Uterus (tissue), 4 donors: ENCODE data around the gene ELMO1. TPM values are rescaled to one million over a fixed set of nuclear protein-coding genes. Genes with fewer than 3 reads are reported as not detected.

Source experiments
- DNase-seq, 2 donors: peaks; one replicate each; pipeline ENCODE4 v3.0.0-alpha.2; 2019 to 2020
- H3K27ac ChIP-seq, 2 donors: fragments of 200-600 bp; sonication (generic); 1 replicate in 1 of 2; 2 replicates in 1 of 2; pipeline ENCODE4 v1.5.1; 2016 to 2018
- H3K27me3 ChIP-seq, 2 donors: fragments of 200-600 bp; sonication (generic); one replicate each; pipeline ENCODE4 v1.5.1; 2018 to 2019; ENCODE audit warnings: control low read depth in 1 of 2
- H3K36me3 ChIP-seq, 2 donors: fragments of 200-600 bp; sonication (generic); one replicate each; pipeline ENCODE4 v1.5.1; 2019; ENCODE audit warnings: control low read depth in 1 of 2
- H3K4me1 ChIP-seq, 2 donors: fragments of 200-600 bp; sonication (generic); one replicate each; pipeline ENCODE4 v1.5.1; 2018 to 2019; ENCODE audit warnings: control low read depth in 1 of 2
- H3K4me3 ChIP-seq, 2 donors: fragments of 200-600 bp; sonication (generic); 1 replicate in 1 of 2; 2 replicates in 1 of 2; pipeline ENCODE4 v1.5.1; 2018 to 2019; ENCODE audit warnings: mild to moderate bottlenecking in 1 of 2
- H3K9me3 ChIP-seq, 2 donors: fragments of 200-600 bp; sonication (generic); one replicate each; pipeline ENCODE4 v1.5.1; 2019; ENCODE audit warnings: control low read depth in 1 of 2
- POLR2A ChIP-seq, 2 donors: fragments of 450-650 bp; IDR thresholded peaks; one replicate each; pipeline ENCODE4 v1.6.1; 2016; ENCODE audit warnings: antibody characterized with exemption in 2 of 2, mild to moderate bottlenecking in 1 of 2, moderate library complexity in 1 of 2
- intact Hi-C: fragments of 100-400 bp; cut with DNase I; formaldehyde crosslinking; loops from one replicate; pipeline ENCODE4 v1.15.1; 2023; ENCODE audit warnings: low total_unique reads
- total RNA-seq, 4 donors: library from RNA; depleted of rRNA in 3 of 4; stranded (reverse); fragments of >200 nt in 3 of 4; gene quantifications; one replicate each; pipeline versions ENCODE4 v1.1.0 to v1.2.4, GENCODE V29; 2014 to 2023
- TF ChIP-seq, protein P1 (sequence below), 4 experiments: fragments of 200-600 bp in 2 of 4; fragments of 450-650 bp in 2 of 4; sonication (generic) in 2 of 4; IDR thresholded peaks; one replicate each; pipeline ENCODE4 v1.5.1; 2016 to 2019; ENCODE audit warnings: antibody characterized with exemption in 4 of 4, mild to moderate bottlenecking in 2 of 4, moderate library complexity in 1 of 4
- donor health status: DM: yes; HTN: yes; CAD: no.

Gene ELMO1
- total RNA-seq, 4 donors from 2014 or later, result 37.9 to 64.7 (median 55.5) TPM

DNA sequence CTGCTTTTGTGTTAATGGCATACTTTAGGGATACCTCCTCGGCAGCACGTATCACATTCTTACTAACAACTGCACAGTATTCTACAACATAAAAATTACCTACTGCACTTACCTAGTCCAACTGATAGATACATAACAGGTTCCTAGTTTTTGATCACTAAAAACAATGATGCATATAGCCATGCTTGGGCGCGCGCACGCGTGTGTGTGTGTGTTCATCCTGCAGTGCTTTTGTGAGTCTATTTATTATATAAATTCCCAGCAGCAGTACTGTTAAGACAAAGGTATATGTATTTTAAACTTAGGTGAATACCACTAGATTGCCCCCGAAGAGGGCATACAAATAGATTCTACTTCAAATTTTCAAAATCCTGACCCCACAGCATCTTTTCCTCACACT lies 181.4 kb downstream of the ELMO1 start:
- no peak for TF ChIP-seq POLR2A (IDR thresholded peaks at IDR 0.05)
- TF ChIP-seq, protein P1, sequence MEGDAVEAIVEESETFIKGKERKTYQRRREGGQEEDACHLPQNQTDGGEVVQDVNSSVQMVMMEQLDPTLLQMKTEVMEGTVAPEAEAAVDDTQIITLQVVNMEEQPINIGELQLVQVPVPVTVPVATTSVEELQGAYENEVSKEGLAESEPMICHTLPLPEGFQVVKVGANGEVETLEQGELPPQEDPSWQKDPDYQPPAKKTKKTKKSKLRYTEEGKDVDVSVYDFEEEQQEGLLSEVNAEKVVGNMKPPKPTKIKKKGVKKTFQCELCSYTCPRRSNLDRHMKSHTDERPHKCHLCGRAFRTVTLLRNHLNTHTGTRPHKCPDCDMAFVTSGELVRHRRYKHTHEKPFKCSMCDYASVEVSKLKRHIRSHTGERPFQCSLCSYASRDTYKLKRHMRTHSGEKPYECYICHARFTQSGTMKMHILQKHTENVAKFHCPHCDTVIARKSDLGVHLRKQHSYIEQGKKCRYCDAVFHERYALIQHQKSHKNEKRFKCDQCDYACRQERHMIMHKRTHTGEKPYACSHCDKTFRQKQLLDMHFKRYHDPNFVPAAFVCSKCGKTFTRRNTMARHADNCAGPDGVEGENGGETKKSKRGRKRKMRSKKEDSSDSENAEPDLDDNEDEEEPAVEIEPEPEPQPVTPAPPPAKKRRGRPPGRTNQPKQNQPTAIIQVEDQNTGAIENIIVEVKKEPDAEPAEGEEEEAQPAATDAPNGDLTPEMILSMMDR (IDR thresholded peaks at IDR 0.05), result no peak
- Histone ChIP-seq H3K36me3 (no peaks in the 10 kb centered on the region), H3K9me3 (no peaks in the 10 kb centered on the region), H3K4me1 (no peaks in the 10 kb centered on the region), H3K27me3 (no peaks in the 10 kb centered on the region), H3K4me3 (no peak overlapping the region), H3K27ac (no peak overlapping the region)
- no peak for DNase-seq
- intact Hi-C loops, result no loop called here

DNA sequence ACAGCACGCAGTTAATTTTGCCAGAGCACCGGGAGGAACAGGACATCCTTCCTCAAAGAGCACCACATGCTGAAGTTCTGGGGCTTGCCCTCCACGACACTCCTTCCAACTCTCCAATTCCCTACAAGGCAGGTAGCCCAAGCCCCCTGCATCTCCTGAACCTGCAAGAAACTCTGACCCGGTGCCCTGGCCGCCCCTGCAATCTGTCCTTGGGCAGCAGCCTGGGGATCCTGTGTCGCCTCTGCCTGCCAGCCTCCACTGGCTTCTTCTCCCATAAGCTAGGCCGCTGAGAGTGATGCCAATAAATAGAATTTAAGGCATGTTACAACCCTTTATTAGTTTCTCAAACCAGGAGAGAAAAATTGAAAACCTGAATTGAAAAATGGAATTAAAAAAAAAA lies 182.8 kb downstream of the ELMO1 start:
- H3K27me3 ChIP-seq, result no peaks in the 10 kb centered on the region
- intact Hi-C loops, result no loop called here
- no peaks in the 10 kb centered on the region for H3K4me1 ChIP-seq
- no peak overlapping the region for H3K4me3 ChIP-seq
- no peaks in the 10 kb centered on the region for H3K9me3 ChIP-seq
- H3K27ac ChIP-seq, result no peak overlapping the region
- H3K36me3 ChIP-seq, result no peaks in the 10 kb centered on the region
- TF ChIP-seq, protein P1 (IDR thresholded peaks at IDR 0.05), result no peak
- TF ChIP-seq POLR2A (IDR thresholded peaks at IDR 0.05), result no peak
- DNase-seq, result no peak

DNA sequence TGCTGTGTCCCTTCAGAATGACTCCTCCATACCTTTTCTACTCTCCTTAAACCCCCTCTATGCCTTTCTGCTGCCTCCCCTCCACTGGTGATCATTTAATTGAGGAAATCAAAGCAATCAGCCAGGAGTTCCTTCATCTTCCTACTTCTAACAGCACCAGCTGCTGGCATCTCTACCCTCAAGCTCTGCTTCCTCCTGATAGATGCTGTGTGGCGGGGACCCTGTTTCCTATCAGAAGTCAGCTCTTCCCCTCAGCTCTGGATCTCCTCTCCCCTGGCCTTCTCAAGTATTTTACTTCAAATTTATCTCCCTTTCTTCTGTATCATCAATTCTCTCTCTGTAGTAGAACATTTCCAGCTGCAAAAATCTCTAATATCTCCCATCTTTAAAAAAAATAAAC lies 183.7 kb downstream of the ELMO1 start:
- Histone ChIP-seq H3K27me3 (no peaks in the 10 kb centered on the region), H3K4me3 (no peak overlapping the region), H3K9me3 (no peaks in the 10 kb centered on the region), H3K4me1 (no peaks in the 10 kb centered on the region), H3K27ac (no peak overlapping the region), H3K36me3 (no peaks in the 10 kb centered on the region)
- TF ChIP-seq, protein P1 (IDR thresholded peaks at IDR 0.05), result no peak
- TF ChIP-seq POLR2A (IDR thresholded peaks at IDR 0.05), result no peak
- DNase-seq, result no peak
- intact Hi-C loops, result no loop called here

DNA sequence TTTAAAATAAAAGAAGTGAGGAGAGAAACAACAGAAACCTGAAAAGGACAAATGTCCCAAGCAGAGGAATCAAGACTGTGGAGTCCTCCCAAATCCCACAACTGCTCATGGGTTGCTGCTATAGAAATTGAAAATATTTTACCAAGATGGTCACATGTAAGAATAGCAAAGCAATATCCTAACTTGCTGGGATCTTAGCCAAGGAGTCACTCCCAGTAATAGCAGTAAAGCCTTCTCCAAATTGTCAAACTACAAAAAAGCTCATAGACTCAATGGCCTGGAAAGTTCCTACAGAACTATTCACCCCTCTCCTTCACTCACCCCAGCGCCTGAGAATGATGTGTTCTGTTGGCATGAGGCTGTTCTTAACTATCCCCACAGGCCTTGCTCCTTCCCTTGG lies 186.5 kb downstream of the ELMO1 start:
- Histone ChIP-seq H3K4me3 (no peak overlapping the region), H3K27ac (no peak overlapping the region), H3K27me3 (no peaks in the 10 kb centered on the region), H3K4me1 (no peaks in the 10 kb centered on the region), H3K9me3 (no peaks in the 10 kb centered on the region), H3K36me3 (no peaks in the 10 kb centered on the region)
- TF ChIP-seq POLR2A (IDR thresholded peaks at IDR 0.05), result no peak
- TF ChIP-seq, protein P1 (IDR thresholded peaks at IDR 0.05), result no peak
- intact Hi-C loops, result no loop called here
- DNase-seq, result no peak

DNA sequence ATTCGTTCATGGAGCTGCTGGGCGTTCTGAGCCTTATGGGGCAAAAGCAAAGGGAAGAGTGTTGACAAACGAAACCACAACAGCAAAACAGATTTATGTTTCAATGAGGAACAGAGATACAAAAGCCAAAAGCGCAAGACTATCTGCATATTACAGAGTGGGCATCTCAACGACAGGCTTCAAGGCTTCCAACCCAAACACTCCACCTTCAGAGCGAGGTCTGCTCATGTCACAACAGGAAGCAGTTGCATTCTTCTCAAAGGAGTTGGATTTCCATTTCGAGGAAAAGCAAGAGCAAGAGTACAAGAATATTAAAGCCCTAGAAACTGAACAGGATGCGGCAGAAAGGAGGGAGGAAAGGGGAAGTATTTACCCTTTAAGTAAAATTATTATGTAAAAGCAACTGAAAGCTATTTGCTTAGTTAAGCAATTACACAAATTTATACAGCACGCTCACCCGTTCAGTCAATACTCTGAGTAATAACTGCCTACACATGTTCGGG lies 189.3 kb downstream of the ELMO1 start:
- intact Hi-C loops, result no loop called here
- H3K4me1 ChIP-seq, result no peaks in the 10 kb centered on the region
- TF ChIP-seq, protein P1 (IDR thresholded peaks at IDR 0.05), result no peak
- no peak for TF ChIP-seq POLR2A (IDR thresholded peaks at IDR 0.05)
- H3K36me3 ChIP-seq, result no peaks in the 10 kb centered on the region
- DNase-seq, result no peak
- H3K4me3 ChIP-seq, result no peak overlapping the region
- H3K27ac ChIP-seq, result no peak overlapping the region
- H3K9me3 ChIP-seq, result no peaks in the 10 kb centered on the region
- H3K27me3 ChIP-seq, result no peaks in the 10 kb centered on the region
